ENCODE data around the gene COG5.

DNA sequence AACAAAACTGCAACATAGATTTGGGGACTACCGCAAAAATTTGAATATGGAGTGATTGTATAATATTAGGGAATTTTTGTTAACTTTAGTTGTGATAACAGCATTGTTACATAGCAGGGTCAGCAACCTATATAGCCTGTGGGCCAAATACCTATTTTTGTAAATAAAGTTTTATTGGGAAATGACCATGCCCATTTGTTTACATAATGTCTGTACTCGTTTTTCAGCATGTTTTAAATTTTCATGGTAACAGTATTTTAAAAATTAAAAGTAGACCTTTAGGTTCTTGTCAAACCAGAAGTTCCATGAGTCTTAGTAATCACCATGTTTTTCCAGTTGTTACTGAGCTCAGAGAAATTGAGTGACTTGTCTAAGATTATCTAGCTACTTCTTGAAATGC is 21.0 kb upstream of the COG5 start:
- TF ChIP-seq STAT3 (IDR thresholded peaks at IDR 0.05; ENCODE audit: low read depth, low read length) (no peak), CREM (IDR thresholded peaks at IDR 0.05; ENCODE audit: low read depth) (no peak), ESRRA (IDR thresholded peaks at IDR 0.05; ENCODE audit: low read length) (no peak), RCOR1 (conservative IDR thresholded peaks at IDR 0.05; ENCODE audit: low read depth, low read length) (no peak), NFYB (IDR thresholded peaks at IDR 0.05; ENCODE audit: insufficient read depth, low read depth, low read length) (no peak), PAX8 (IDR thresholded peaks at IDR 0.05) (no peak), GABPA (IDR thresholded peaks at IDR 0.05; ENCODE audit: low read depth) (no peak), CHD2 (IDR thresholded peaks at IDR 0.05; ENCODE audit: borderline replicate concordance, low read depth, low read length) (no peak)
- TF ChIP-seq, protein P1, sequence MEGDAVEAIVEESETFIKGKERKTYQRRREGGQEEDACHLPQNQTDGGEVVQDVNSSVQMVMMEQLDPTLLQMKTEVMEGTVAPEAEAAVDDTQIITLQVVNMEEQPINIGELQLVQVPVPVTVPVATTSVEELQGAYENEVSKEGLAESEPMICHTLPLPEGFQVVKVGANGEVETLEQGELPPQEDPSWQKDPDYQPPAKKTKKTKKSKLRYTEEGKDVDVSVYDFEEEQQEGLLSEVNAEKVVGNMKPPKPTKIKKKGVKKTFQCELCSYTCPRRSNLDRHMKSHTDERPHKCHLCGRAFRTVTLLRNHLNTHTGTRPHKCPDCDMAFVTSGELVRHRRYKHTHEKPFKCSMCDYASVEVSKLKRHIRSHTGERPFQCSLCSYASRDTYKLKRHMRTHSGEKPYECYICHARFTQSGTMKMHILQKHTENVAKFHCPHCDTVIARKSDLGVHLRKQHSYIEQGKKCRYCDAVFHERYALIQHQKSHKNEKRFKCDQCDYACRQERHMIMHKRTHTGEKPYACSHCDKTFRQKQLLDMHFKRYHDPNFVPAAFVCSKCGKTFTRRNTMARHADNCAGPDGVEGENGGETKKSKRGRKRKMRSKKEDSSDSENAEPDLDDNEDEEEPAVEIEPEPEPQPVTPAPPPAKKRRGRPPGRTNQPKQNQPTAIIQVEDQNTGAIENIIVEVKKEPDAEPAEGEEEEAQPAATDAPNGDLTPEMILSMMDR (IDR thresholded peaks at IDR 0.05 in 2 of 3, conservative IDR thresholded peaks at IDR 0.05 in 1 of 3; ENCODE audit: control insufficient read depth in 2 of 3, extremely low read depth in 1 of 3, insufficient read depth in 1 of 3, low read depth in 3 of 3, low read length in 3 of 3) = no peak
